NCI-H187 treated with DMSO at 0.1 percent for 48 hours (cell line): Measurements from ENCODE around the gene LGALS9.
"Not testable (repeated sequence)": the region's sequence is repeated elsewhere in the genome, so short reads cannot be mapped to it uniquely, and the experiment has no call there.

Experiments used
- DNase-seq: peaks from one replicate; lab custom pipeline; 2025; lab: John Stamatoyannopoulos, UW

Gene LGALS9

GRCh38 chr17:27654654-27655524 is 23.9 kb downstream of the LGALS9 start:
- no peak for DNase-seq

DNA sequence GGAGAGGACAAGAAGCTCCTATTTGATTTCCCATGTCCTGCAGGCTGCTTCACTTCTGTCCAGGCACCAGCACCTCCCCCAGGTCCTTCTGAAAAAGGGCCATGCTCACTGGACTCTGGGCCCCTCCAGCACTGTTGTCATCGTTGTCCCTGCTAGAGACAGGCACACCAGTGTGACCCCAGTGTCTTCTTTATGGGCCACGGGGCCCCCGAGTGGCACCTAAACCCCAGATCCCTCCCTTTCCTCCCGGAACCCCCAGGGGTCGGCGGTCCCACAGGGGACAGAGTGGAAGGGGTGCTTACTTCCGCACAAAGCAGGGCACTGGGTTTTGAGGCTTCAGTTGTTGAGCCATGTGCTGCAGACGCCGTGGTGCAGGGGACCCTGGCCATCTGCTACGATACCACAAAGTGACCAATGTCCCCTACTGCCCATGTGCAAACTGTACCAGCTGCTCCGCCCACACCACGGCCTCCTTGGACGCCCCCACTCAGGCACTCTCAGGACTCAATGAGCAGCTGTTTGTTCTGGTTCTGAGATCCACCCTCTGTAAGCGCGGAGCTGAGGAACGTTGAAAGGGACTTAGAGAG is 24.6 kb downstream of the LGALS9 start:
- not testable (repeated sequence) for DNase-seq

DNA sequence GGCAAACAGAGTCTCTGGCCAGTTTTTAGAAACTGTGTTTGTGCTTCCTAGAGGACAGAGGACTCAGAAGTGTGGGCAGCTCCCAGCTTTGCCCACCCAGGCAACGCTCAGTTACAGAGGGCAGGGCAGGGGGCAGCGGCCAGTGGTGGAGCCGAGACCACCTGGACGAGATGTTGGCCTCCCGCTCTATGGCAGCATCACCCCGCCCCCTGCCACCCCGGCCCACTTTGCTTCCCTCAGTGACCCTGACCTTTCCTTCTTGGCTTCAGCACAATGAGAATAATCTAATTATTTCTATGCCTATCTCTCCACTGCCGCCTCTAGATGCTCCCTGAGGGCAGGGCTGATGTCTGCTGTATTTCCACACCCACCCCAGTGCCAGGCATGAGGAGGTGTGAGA is 25.6 kb downstream of the LGALS9 start:
- not testable (repeated sequence) for DNase-seq

DNA sequence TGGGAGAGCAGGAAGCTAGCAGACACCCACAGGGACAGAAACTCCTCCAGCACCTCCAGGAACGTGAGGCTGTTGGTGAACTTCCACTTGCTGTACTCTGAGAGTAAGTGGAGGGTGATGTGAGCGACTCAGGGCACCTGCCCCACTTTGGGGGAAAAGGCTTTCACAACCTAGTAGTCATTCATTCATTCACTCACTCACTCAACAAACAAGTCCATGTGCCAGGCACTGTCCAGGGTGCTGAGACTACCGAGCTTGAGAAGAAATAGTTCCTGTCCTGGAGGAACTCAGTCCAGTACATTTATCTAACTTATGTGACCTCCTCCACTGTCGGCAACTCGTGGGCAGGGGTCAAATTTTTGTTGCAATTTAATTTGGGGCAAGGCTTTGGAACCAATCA is 26.6 kb downstream of the LGALS9 start:
- no peak for DNase-seq

GRCh38 chr17:27659683-27660082 is 28.7 kb downstream of the LGALS9 start:
- DNase-seq, result no peak

DNA sequence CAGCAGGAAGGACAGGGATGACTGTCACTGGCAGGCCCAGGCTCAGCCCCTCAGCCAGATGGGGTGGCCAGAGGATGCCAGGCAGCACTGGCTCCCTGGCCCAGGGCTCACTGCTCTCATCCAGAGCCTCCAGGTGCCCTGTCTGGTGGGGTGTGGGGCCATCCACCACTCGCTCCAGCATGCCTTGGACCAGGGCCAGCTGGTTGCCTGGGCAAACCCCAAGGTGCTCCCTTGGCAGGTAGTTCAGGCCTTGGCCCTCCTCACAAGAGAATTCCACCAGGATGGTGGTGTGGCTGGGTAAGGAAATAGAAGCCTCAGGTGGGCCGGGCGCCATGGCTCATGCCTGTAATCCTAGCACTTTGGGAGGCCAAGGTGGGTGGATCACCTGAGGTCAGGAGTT is 29.4 kb downstream of the LGALS9 start:
- DNase-seq, result no peak

- DNase-seq, result no peak
Observed at GRCh38 chr17:27663936-27664605, 33.1 kb downstream of the LGALS9 start.

DNA sequence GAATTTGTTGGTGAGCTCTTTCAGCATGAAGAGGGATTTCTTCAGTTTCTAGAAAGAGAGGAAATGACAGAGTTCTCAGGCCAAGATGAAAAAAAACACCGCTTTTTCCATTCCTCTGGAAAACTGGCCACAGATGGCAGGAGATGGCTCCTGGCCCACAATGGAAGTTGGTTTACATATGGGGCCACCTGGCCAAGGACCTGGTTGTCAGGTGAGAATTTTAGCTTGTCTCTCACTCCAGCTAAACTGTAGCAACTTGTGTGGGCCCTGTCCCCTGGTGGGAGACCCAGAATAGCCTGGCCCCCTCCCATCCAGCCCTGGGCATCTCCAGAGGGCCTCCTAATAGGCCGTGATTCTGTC is 33.6 kb downstream of the LGALS9 start:
- no peak for DNase-seq

GRCh38 chr17:27665549-27665948 is 34.6 kb downstream of the LGALS9 start:
- DNase-seq, result no peak

DNA sequence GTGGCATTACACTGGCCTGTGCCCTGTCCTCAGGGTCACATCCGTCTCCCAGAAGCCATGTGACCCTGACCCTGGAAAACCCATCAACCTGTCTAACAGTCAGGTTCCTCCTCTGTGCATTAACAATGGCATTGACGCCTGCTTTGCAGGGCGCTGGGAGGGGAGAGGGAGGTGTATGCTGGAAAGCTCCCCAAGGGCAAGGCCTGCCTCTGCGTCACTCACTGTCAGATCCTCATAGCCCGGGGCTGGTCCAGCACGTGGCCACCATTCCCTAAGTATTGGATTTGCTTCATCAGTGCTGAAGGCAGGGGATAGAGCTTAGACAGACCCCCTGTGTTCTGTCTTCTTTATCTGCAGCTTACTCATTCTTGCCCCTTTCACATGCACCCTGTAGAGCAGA is 35.3 kb downstream of the LGALS9 start:
- not testable (repeated sequence) for DNase-seq

- DNase-seq, result no peak
Observed at GRCh38 chr17:27666831-27667560, 36.0 kb downstream of the LGALS9 start.

- DNase-seq, result no peak
Observed at GRCh38 chr17:27667656-27668487, 36.9 kb downstream of the LGALS9 start.

DNA sequence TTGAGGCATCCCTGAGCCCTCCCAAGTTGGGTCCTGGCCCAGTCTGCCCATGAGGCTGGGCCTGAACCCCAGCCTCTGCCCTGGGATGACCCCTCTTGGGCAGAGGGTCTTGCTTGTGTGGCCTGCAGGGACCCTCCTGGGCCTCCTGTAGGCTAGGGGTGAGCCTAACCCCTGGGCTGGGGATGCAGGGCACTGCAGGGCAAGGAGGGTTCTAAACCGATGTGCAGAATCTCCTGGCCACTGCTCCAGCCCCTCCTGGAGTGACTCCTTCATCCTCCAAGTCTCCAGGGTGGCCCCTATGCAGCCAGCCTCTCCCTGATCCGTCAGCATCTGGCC is 37.5 kb downstream of the LGALS9 start:
- no peak for DNase-seq

DNA sequence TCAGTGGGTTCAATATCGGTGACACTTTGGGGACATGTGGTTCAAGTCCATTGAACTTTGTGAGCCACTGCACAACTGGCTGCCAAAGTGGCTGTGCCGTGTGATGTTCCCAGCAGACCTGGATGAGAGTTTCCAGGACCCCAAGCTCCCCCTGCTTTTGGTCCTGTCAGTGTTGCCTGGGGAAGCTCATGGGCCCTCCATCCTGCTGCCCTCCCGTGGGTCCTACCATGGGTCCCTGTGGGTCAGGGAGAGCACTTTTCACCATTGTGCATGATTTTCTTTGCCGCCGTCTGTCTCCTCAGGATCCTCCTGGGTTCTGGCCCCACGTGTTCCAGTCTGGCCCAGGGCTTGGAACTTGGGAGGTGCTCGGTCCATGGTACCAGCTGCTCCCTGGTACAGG is 38.1 kb downstream of the LGALS9 start:
- DNase-seq, result no peak

GRCh38 chr17:27669850-27670249 is 38.9 kb downstream of the LGALS9 start:
- no peak for DNase-seq

DNA sequence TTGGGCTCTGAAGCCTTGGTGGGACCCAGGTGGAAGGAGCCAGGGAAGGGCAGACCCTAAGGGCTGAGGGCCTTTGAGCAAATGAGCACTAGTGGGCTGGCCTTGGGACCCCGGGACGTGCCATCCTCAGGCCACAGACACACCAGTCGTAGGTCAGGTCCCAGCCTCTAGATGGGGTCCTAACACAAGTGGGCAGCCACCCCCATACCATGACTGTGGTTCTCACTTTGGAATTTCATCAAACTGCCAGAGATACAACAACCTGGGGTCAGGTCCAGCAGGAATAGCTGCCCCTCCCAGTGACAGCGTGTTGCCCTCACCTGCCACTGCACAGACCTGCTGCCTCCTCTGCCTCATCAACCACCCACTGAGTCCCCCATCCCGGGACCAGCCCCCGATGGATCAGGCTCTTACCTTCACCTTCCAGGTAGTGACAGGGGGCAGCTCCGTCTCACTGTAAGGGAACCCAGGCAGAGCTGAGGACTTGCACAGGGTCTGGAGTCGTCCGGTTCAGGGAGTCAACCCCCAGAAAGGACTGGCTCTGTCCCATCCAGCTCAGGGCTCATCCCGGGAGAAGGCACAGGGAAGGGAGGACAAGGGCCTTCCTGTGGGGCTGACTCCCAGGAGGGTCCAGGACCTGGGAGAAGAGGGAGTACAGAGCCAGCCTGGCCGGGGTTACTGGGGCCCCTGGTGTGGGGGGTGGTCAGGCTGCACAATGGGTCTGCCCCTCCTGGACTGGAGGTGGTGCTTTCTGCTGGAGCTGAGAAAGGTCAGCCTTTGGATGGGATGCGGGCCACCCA is 40.0 kb downstream of the LGALS9 start:
- DNase-seq, result no peak

- DNase-seq, result no peak
Observed at GRCh38 chr17:27671591-27671910, 40.6 kb downstream of the LGALS9 start.

DNA sequence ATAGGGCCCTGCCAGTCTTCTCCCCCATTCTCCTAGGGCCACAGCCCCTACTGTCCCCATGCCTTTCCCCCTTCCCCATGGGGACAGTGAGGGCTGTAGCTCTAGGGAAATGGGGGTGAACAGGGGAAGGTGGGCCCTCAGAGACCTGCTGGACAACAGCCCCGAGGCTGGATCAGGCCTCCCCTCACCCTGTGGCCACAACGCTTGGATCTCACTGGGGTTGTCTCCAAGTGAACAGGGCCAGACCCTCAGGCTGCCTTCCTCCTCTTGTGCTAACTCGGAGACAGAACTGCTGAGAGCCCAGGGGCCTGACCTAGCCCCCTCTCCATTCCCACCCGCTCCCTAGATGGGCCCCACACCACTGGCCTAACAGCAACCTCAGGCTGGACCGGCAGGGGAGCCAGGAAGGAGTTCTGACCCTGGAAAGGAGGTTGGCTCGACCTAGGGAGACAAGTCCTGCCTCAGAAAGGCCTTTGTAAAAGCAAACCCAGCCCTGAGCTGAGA is 41.0 kb downstream of the LGALS9 start:
- not testable (repeated sequence) for DNase-seq

GRCh38 chr17:27674335-27674734 is 43.3 kb downstream of the LGALS9 start:
- DNase-seq, result no peak

GRCh38 chr17:27677191-27677590 is 46.2 kb downstream of the LGALS9 start:
- no peak for DNase-seq

DNA sequence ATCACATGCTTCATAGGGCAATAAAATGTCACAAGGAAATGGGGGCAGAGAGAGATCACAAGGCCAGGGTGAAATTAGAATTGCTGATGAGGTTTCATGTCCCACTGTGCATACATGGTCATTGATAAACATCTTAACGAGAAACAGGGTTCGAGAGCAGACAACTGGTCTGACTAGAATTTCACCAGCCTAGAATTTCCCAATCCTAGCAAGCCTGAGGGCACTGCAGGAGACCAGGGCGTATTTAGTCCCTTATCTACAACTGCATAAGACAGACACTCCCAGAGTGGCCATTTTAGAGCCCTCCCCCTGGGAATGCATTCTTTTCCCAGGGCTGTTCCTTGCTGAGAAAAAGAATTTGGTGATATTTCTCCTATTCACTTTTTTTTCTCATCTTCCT is 55.3 kb downstream of the LGALS9 start:
- not testable (repeated sequence) for DNase-seq
